WTC11 (cell line): ENCODE data around the gene PLEKHA1.

Experiments
- ATF3 ChIP-seq: sonication (generic); formaldehyde crosslinking; conservative IDR thresholded peaks from 2 replicates; pipeline ENCODE4 v1.8.1; 2022; ENCODE audit warnings: mild to moderate bottlenecking, missing genetic modification reagents
- CBFB ChIP-seq: sonication (generic); formaldehyde crosslinking; IDR thresholded peaks from 2 replicates; pipeline ENCODE4 v1.8.1; 2022; ENCODE audit warnings: mild to moderate bottlenecking, low read depth, missing genetic modification reagents
- CDX4 ChIP-seq: fragments of 250-450 bp; sonication (Bioruptor Pico); IDR thresholded peaks from 2 replicates; pipeline ENCODE4 v1.9.0; 2021; ENCODE audit warnings: moderate library complexity, mild to moderate bottlenecking, inconsistent platforms, borderline replicate concordance
- CTCF ChIP-seq: fragments of 200-600 bp; IDR thresholded peaks from 2 replicates; pipeline ENCODE4 v1.8.0; 2022; ENCODE audit warnings: antibody characterized with exemption
- E2F5 ChIP-seq: sonication (generic); formaldehyde crosslinking; IDR thresholded peaks from 2 replicates; pipeline ENCODE4 v1.8.1; 2022; ENCODE audit warnings: mild to moderate bottlenecking, moderate library complexity, missing genetic modification reagents
- HMGXB4 ChIP-seq: sonication (generic); formaldehyde crosslinking; IDR thresholded peaks from 2 replicates; pipeline ENCODE4 v1.8.1; 2023; ENCODE audit warnings: mild to moderate bottlenecking, moderate library complexity, missing genetic modification reagents
- NR1H2 ChIP-seq: sonication (generic); formaldehyde crosslinking; IDR thresholded peaks from 2 replicates; pipeline ENCODE4 v1.9.0; 2021; ENCODE audit warnings: mild to moderate bottlenecking, moderate library complexity, missing genetic modification reagents
- PRDM15 ChIP-seq: sonication (generic); formaldehyde crosslinking; IDR thresholded peaks from 2 replicates; pipeline ENCODE4 v1.8.0; 2022; ENCODE audit warnings: missing genetic modification reagents
- SP1 ChIP-seq: sonication (generic); formaldehyde crosslinking; conservative IDR thresholded peaks from 2 replicates; pipeline ENCODE4 v1.8.1; 2022; ENCODE audit warnings: missing genetic modification reagents
- TCF7 ChIP-seq: sonication (generic); formaldehyde crosslinking; IDR thresholded peaks from 2 replicates; pipeline ENCODE4 v1.8.0; 2022; ENCODE audit warnings: mild to moderate bottlenecking, low read depth, missing genetic modification reagents, moderate library complexity
- ZBTB21 ChIP-seq: sonication (generic); formaldehyde crosslinking; IDR thresholded peaks from 2 replicates; pipeline ENCODE4 v1.8.1; 2023; ENCODE audit warnings: mild to moderate bottlenecking, missing genetic modification reagents, borderline replicate concordance
- ZNF281 ChIP-seq: sonication (generic); formaldehyde crosslinking; IDR thresholded peaks from 2 replicates; pipeline ENCODE4 v1.8.0; 2023; ENCODE audit warnings: mild to moderate bottlenecking, missing genetic modification reagents
- ZNF425 ChIP-seq: fragments of 250-450 bp; sonication (Bioruptor Pico); conservative IDR thresholded peaks from 2 replicates; pipeline ENCODE4 v1.9.0; 2021; ENCODE audit warnings: mild to moderate bottlenecking

GRCh38 chr10:122329416-122329815 lies 45.1 kb upstream of the PLEKHA1 start:
- TF ChIP-seq CTCF (no peak), HMGXB4 (CRISPR knock-in tag) (no peak), ZNF281 (no peak), SP1 (CRISPR knock-in tag) (no peak), TCF7 (CRISPR knock-in tag) (no peak), PRDM15 (CRISPR knock-in tag) (no peak), ATF3 (CRISPR knock-in tag) (no peak), NR1H2 (CRISPR knock-in tag) (no peak), ZNF425 (CRISPR knock-in tag) (no peak), E2F5 (CRISPR knock-in tag) (no peak), ZBTB21 (CRISPR knock-in tag) (no peak), CDX4 (CRISPR knock-in tag) (no peak), CBFB (CRISPR knock-in tag) (no peak)
